NCI-H748 (cell line): ENCODE data around the gene CACNA1C.
"Not testable (repeated sequence)": the region's sequence is repeated elsewhere in the genome, so short reads cannot be mapped to it uniquely, and the experiment has no call there.

Experiments
- DNase-seq: peaks from one replicate; lab custom pipeline; 2025; ENCODE audit not compliant: unreplicated experiment; lab: John Stamatoyannopoulos, UW

CACNA1C gene

GRCh38 chr12:2248901-2249381 is 196.2 kb downstream of the CACNA1C start:
- DNase-seq = peak; percentile 30

DNA sequence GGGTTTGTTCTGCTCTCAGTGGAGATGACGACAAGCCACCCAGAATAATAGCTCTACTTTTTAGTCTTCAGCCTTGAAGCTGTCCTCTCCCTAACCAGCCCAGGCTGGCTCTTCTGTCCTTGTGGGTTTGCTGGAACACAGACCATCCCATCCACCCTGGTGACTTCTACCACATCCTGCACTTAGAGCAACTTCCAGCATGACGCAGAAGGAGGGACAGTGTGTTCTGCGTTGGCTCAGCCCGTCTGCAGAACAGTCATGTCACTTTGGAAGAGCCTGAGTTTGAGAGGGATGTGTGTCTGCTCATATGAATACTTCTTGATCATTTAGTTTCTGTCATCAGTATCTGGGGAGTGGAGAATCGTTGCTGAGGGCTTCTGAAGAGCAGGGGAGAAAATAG is 198.0 kb downstream of the CACNA1C start:
- DNase-seq = no peak

DNA sequence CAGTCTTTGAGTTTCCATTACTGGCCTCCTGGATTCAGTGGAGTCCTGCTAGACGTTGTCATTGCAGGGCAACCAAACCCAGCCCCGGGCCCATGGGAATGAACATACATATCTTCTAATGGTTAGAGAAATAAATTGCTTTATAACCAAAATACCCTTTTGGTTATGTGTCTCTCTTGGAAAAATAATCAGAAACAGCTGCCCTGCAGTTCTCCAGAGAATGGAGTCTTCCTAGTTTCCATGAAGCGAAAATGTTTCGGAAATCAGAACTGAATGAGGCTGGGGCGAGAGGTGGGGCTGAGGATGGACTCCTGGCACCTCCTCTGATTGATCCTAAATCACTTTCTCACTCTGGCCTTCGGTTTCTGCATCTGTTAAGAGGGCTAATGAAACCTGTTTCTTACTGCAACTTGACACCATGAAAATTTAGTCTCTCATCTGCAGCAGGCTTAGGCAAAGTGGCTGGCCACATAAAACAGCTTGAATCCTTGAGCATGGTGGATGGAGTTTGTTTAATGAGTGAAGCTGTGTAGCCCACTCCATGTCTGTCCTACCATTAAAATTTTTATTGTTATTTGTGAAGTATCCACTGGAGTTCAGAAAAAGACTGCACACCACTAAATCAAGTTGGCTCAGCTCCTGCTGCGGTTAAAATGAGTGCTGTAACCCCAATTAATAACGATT is 198.9 kb downstream of the CACNA1C start:
- DNase-seq = peak; percentile 17

DNA sequence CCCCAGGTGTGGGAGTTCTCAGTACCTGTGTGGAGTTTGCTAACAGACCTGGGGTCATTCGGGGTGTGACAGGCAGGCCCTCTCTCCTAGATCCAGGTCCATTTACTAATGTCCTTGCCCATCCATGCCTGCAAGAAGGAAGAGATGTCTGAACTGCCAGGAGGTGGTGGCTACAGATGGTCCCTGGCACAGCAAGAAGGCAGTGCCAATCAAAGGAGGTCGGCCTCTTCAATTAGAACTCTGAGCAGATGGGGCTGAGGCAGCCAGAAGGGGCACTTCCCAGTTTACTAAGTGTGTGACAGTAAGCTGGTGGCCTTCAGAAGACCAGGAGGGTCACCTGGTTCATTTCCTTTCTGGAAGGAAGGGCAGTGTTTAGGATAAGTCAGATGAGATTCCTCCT is 202.5 kb downstream of the CACNA1C start:
- no peak for DNase-seq

DNA sequence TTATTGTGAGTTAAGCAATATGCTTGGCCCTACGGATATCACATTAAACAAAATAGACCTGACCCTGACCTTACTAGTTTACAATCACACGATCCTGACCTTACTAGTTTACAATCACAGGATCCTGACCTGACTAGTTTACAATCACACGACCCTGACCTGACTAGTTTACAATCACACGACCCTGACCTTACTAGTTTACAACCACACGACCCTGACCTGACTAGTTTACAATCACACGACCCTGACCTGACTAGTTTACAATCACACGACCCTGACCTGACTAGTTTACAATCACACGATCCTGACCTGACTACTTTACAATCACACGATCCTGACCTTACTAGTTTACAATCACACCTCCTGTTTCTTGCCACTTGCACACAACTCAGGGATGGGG is 202.9 kb downstream of the CACNA1C start:
- not testable (repeated sequence) for DNase-seq

DNA sequence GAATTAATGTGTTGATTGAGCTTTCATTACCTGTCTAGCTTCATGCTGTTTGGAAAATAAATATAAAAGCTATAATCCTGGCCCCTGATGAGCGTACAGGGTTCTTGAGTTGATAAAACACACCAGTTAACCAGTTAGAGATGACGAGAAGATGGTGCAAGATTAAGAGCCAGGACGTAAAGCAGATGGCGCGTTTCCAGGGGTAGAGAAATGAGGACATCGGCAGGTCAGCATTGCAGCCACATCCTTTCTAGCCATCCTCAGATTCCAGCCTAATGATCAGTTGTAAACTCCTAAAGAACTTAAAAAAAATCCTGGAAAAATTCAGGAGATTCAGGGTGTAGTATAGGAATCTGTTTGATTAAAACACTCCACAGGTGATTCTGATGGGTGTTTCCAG is 203.7 kb downstream of the CACNA1C start:
- DNase-seq = no peak

DNA sequence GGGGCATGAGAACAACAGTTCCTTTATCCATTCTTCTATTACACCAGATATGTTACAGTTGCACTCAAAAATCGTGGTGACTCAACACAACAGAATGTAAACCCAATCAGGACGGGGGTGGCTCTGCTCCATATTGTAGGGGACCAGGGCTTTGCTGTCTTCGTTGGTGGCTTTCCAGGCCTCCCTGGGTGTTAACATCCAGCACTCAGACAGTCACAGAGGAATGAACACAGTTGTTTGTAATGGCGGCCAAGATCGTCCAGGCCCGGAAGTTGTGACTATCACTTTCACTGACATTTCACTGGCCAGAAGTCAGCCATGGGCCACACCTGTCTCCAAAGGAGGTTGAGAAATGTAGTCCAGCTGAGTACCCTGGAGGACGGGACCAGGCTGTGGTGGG is 204.1 kb downstream of the CACNA1C start:
- DNase-seq = no peak

- DNase-seq = no peak
Measured at GRCh38 chr12:2258025-2258424, 205.2 kb downstream of the CACNA1C start.

GRCh38 chr12:2259369-2259768 is 206.6 kb downstream of the CACNA1C start:
- DNase-seq = no peak

- no peak for DNase-seq
Measured at GRCh38 chr12:2260441-2260840, 207.7 kb downstream of the CACNA1C start.

- DNase-seq = no peak
Measured at GRCh38 chr12:2261708-2262107, 208.9 kb downstream of the CACNA1C start.

DNA sequence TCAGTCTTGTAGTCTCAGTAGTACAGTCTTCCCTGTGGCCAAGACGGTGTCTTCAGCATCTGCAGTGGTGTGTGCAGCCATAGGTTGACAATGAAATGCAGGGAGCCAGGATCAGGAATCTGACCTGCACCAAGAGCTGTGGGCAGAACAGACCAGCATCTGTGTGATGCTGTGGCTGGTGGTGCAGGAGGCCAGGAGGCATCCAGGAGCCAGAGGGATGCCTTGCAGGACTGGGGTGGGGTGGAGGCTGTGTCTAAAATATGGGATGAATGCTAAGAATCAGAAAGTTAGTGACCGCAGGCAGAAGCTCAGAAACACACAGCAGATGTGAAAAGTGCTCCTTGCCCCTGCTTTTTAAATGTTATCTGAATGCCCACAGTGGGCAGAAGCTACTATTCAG is 209.7 kb downstream of the CACNA1C start:
- no peak for DNase-seq

DNA sequence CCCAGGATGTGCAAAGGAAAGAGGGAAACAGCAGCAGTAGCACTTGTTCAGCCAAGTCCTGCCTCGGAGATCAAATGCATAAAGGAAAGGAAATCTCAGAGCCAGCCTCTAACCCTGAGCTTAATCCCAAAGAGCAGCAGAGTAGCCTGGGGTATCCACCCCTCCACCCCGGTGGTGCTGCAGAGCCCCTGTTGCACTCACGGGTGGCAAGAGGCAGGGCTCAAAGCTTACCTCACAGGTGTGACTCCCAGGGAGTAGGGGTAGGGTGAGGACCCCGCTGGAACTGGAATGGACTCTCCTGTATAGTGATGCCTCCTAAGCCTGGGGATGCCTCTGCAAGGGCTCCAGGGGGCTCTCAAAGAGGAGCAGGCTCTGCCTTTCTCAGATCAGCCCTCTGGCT is 211.1 kb downstream of the CACNA1C start:
- no peak for DNase-seq

DNA sequence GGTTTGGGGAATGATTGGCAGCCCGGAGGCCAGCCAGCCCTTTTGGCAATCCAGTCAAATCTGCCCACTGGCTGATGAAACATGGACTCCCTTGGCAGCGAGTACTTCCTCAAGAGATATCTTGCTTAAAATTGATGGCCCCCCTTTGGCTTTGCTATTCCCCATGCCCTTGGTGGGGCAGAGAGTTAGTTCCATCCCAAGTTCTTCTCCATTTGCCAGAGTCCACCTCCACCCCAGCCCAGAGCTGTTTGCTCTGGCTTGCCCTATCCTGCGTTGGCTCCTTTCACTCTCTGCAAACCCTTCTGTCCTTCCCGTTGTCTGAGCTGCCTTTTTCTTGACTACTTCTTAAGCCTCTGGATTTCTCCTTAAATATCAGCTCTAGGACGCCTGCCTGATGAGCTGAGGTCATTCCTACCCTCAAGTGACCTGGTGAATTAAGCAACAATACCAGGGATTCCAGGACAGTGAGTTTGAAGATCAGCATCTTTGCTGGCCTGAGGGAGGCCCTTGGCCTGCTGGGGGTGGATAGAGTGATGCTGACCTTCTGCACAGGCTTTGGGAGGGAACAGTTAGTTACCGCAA is 212.0 kb downstream of the CACNA1C start:
- no peak for DNase-seq

- DNase-seq = no peak
Measured at GRCh38 chr12:2265461-2266167, 212.8 kb downstream of the CACNA1C start.

- no peak for DNase-seq
Measured at GRCh38 chr12:2266666-2267620, 214.2 kb downstream of the CACNA1C start.

- DNase-seq = no peak
Measured at GRCh38 chr12:2267703-2268470, 215.1 kb downstream of the CACNA1C start.

DNA sequence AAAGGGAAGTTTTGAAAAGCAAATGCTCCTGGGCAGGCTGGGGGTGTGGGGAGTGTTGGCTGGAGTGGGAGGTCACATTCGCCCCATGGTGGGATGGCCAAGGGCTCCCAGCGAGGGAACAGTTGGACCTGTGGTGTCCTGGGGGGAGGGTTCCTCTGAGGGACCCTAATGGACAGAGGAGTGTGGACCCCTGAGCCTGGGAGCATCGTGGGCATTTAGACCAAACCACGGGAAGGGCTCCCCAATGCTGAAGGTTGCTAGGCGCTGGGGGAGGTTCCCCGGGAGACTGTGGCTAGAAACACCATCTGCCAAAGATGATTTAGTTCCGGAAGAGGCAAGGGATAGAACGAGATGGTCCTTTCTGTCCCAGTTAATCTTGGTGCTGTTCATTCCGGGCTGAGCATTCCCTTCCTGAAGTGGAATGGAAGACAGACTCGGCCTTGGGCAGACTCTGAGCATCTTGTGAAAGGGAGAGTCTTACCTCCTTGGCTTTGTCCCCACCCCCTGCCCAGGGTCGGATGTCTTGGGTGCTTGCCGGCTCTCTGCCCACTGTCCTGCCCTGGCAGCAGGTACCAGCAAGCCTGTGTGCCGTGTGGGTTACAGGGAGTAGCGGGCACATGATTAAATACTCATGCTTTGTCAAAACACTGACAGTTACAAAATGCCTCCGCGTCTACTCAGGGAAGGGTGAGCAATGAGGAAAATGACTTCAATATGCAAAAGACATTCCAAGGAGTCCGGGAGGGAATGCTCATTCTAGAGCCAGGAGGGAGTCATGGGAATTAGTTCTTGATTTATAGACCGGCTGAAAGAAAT is 215.9 kb downstream of the CACNA1C start:
- no peak for DNase-seq

DNA sequence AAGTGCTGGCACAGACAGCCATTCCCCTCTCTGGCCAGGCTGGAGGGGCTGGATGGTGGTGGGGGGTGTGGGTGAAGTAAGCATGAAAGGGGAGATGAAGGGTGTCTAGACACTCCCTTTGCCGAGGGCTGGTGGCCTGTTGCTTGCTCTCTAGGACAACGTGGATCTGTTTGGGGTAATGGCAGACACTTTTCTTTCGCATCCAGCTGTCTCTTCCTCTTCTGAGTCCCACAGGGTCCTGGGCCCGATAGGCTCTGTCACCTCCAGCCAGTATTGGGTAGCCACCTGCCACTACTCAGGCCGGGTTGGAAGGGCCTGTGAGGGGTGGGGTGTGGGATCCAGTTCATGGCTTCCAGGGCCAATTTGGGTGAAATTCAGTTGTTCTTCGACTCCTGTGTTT is 218.1 kb downstream of the CACNA1C start:
- DNase-seq = no peak

DNA sequence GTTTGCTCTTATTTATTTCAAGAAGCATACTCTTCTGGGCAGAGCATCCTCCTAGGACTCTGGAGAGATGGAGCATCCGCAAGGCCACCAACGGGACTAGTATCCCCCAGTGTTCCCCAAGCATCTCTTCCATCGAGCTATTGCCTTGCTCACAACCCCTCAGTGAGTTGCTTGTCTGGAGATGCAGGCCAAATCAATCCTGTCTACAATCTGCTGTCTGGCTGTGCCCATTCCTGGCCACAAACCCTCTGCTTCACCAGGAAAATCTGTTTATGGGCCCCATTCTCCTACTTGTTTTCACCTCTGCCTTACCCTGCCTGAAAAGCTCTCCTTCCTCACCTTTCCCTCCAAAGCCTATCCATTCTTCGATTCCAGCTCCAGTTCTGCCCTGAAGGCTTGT is 219.2 kb downstream of the CACNA1C start:
- no peak for DNase-seq
